HL-60/S4 (cell line): Measurements from ENCODE around the gene APH1B.
"Not testable (repeated sequence)": the region's sequence is repeated elsewhere in the genome, so short reads cannot be mapped to it uniquely, and the experiment has no call there.

Experiments used
- in situ Hi-C: fragments of 300-500 bp; cut with MboI; formaldehyde crosslinking; loops from 2 replicates; pipeline ENCODE4 v1.14.3; 2022; ENCODE audit warnings: low sequenced_read_pairs

APH1B gene

GRCh38 chr15:63329567-63330350, 52.4 kb downstream of the APH1B start:
- in situ Hi-C loops, result no loop called here

- in situ Hi-C loops, result no loop called here
Observed at GRCh38 chr15:63330926-63331325, 53.5 kb downstream of the APH1B start.

GRCh38 chr15:63331456-63331855, 54.1 kb downstream of the APH1B start:
- in situ Hi-C loops, result no loop called here

- in situ Hi-C loops, result no loop called here
Observed at GRCh38 chr15:63332367-63333124, 55.1 kb downstream of the APH1B start.

DNA sequence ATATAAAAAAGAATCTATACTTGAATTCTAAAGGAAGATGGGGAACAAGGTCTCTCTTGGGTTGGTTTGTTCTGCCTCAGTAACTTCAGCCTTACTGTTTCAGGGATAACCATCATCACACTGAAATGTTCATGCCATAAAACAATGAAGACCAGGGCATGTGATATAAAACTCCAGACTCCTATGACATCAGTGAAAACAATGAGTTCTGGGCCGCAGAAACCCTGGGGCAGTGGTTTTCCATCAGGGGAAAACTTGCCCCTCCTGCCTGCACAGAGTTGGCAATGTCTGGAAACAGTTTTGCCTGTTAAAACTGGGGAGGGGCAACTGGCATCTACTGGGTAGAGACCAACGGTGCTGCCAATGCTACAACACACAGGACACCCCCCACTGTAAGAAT, 57.4 kb downstream of the APH1B start:
- in situ Hi-C loops, result no loop called here

DNA sequence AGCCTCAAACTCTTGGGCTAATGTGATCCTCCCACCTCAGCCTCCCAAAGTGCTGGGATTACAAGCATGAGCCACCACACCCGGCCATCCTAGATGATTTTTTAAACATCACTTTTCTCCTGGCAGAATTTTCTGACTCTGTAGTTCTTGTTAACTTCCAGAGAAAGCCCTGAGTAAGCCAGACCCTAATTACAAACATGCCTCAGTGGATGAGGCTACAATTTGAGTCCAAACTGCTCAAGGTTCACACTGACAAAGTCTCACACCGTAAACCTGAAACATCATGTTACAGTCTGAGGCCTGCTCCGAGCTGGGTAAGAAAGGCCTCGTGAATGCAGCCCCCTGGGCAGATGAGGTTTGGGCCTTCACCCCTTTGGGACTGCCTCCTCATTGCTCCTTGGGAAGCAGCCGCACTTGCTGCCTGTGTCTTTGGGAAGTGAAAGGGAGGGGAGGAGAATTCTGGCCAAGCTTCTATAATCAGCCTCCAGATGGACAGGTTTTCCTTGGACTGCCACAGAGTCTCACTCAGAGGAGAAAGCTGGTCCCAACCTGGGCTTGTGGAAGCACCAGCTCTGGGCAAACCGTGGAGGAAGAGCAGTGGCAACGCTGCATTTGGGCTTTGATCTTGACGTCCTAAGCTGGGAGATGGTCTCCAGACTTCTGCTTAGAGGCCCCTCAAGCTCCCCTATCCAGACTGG, 58.3 kb downstream of the APH1B start:
- in situ Hi-C loops, result no loop called here

DNA sequence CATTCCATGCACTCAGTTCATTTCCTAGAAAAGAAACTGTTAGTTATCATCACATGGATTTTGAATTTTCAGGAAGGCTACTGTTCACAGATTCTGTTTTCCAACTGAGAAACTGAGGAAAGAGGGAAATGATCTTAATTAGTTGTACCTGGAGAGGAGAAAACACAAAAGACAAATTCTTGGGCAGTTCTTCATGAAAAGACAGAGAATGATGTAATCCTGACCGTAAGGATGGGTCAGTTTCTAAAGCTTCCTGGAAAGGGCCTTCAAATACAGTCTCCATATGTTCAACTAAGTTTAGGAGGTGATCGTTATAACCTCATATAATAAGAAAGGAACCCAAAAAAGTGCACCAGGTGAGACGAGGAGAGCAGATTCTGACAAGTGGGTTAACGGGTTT, 59.6 kb downstream of the APH1B start:
- in situ Hi-C loops, result no loop called here

DNA sequence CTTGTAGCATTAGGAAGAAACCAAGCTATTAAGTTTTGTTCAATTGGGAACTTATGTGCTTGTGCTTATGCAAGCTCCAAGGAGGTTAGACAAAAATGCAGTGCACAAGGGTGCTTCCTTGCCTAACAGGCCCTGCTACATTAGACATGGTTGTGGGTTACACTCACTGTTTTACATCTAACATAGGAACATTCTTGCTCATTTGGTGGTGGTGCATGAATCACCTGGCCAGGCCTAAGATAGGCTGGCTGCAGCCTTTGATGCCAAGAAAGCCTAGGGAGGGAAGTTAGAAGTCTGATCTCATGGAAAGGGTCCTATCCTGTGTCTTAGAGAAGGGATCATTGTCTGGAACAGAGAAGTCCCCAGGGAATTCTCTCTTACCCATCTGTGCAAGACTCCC, 60.8 kb downstream of the APH1B start:
- in situ Hi-C loops, result no loop called here

DNA sequence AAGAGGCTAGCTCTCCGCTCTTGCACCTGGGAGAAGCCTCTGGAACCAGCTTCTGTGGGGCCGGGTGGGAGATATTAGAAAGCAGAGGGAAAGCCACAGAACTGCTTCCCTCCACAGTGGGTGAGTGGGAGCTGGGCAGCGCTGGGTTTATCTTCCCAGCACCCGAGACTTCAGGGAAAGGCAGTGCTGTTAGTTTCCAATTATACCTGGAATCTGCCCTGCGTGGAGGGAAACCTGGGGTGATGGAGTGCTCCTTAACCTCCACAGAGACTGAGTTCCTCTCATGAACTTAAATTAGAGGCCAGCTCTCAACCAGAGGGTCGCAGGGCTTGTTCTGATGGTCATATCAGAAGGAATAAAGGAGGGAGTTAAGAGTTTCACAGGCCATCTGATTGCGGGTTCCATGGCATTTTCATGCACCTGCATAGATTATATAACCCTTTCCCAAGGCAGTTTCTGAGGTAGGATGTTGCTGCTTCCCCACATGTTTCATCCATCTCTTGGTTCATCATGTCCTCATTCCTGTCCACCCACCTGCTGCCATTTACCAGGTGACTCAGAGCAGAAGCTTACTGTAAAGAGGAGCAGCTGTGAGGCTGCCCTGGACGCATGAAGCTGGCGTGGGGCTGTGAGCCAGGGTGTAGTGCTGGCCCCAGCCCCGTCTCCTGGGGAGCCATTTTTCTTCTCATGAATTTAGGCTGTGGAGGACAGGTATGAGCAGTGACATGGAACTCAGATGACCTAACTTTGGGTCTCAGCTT, 61.8 kb downstream of the APH1B start:
- in situ Hi-C loops, result no loop called here

GRCh38 chr15:63339836-63340235, 62.4 kb downstream of the APH1B start:
- in situ Hi-C loops, result no loop called here

DNA sequence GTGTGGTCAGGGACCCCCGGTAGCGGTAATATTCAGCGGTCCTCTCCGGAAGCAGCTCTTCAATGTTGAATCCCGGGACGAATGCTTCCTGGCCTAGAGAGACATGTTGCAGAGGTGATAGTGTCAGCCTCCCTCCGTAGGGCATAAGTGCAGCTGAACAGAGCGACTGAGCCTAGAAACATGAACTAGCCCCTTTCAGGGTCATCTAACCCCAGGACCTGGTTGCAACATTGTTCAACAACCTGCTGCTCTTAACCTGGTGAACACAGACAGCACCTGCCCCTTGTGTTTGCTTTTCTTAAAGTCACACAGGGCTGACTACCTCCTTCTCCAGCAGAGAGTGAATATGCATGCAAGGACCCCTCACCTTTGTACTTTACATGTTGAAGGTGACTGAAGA, 62.9 kb downstream of the APH1B start:
- in situ Hi-C loops, result no loop called here

- in situ Hi-C loops, result no loop called here
Observed at GRCh38 chr15:63340878-63341277, 63.5 kb downstream of the APH1B start.

- in situ Hi-C loops, result no loop called here
Observed at GRCh38 chr15:63341898-63342297, 64.5 kb downstream of the APH1B start.

- in situ Hi-C loops, result not testable (repeated sequence)
Observed at GRCh38 chr15:63342996-63343562, 65.7 kb downstream of the APH1B start.

DNA sequence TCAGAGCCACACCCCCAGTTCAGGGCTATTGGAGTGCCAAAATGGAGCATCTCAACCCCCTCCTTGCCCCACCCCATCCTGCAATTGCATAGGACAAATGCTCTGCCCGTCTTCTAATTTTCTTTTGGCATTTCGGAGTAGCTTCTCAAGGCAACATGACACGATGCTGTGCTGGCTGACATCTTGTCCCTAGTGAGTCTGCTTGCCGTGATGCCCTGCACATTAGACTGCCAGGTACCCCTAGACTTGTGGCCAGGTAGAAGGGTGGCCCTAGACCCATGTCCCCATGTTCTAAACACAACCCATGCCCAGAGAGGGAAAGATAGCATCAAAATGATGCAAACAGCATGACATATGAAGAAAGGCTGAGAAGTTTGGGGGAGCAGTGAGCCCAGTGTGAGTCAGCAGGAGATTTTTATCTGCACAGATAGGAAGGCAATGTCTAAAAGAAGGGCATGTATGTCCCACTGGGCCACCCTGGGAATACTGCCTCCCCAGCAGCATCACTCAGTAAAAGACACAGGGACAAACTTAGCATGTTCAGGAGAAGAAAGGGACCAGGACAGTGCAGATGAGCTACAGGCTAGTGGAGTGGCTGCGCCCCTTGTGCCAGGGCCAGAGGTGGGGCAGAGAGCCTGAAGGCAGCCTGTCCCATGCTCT, 67.5 kb downstream of the APH1B start:
- in situ Hi-C loops, result no loop called here

- in situ Hi-C loops, result no loop called here
Observed at GRCh38 chr15:63345391-63345752, 68.0 kb downstream of the APH1B start.

DNA sequence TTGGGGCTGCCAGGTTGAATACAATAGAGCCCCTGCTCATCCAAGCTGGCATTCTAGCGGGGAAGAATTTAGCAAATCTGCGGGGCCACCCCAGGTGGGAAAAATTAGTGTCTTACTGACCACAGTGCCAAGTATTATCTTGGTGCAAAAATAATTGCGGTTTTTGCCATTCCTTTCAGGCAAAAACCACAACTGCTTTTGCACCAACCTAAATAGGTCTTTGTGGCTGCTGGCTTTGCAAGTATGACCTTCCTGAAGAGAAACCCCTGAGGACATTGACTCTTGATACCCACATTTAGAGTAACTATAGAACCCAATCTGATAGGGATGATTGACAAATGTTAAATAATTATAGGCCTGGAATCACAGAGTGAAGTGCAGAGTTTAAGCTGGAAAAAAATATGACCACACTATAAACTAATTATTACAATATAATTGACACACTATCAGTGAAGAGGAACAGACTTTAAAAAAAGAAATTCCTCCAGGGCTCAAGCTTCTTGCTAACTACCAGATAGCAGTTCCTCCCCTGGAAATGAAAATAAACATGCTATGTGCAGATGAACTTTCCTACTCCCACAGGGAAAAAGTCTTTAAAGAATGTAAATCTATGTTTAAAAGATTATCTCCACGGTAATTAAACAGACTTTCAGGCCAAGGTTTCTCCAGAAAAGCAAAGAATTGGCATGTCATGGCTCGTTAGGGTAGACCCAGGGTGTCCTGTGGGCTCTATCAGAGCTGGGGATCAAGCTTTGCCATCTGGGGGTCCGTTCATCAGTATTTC, 69.9 kb downstream of the APH1B start:
- in situ Hi-C loops, result no loop called here

GRCh38 chr15:63348392-63348791, 71.0 kb downstream of the APH1B start:
- in situ Hi-C loops, result no loop called here

DNA sequence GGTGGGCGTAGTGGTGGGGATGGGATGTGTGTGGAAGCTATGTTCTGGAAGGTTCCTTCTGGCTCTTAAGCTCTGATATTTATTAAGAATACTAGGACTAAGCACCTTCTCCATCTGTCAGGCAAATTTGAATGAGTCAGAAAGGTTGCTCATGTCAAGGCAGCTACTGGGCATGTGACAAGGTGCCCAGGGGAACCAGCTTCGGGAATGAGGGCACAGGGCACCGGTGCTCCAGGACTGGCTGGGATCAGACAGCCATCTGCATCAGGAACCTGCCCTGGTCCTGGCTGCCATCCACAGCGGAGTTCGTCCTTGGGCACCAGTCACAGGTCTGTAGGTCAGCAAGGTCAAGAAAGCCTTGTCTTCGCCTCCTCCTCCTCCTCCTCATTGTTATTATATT, 71.8 kb downstream of the APH1B start:
- in situ Hi-C loops, result no loop called here

GRCh38 chr15:63349621-63350020, 72.2 kb downstream of the APH1B start:
- in situ Hi-C loops, result no loop called here
